IPS DF 4.7 (cell line): ENCODE results near the gene GPRIN3.
"Not testable (repeated sequence)": the region's sequence is repeated elsewhere in the genome, so short reads cannot be mapped to it uniquely, and the experiment has no call there.

Experiments
- DNase-seq: peaks from one replicate; pipeline ENCODE4 v3.0.0-alpha.2; 2013; ENCODE audit warnings: low spot score; ENCODE audit errors: extremely low read depth

GPRIN3 gene

DNA sequence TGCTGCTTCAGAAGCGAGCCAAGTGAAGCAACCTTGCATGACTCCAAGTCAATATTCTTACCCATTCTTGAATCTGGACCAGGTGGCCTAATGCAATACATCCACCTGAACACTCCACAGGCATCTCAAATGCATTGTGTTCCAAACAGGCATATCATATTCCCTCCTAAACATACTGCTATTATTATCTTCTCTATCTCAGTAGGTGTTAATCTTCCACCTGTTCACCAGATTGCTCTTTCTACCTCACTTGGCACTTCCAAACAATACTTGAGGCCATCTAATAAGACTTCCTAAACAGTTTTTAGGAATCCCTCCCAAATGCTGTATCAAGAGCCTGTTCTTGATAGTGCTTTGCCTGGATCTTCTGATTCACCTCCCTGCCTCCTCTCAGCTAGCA is 90.7 kb downstream of the GPRIN3 start:
- DNase-seq = no peak

- no peak for DNase-seq
These were observed 91.2 kb downstream of the GPRIN3 start for GRCh38 chr4:89216422-89216821.

GRCh38 chr4:89215736-89216135 is 91.9 kb downstream of the GPRIN3 start:
- DNase-seq = no peak

DNA sequence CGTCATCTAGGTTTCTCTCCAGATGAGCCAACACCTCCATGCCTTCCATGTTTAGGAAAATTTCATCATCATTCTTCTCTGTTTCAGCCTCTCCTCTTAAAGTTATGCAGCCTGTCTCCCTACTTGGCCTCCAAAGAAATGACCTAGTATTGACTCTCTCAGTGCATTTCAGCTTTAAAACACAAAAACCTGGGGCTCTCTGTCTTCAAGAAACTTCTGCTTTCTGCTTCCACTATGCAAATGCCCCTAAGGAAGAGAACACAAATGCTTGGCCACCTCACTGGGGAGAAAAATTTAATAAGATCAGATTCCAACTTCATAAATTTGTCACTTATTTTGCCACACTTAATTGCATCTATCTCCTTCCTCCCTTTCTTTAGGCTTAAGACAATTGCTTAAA is 93.3 kb downstream of the GPRIN3 start:
- no peak for DNase-seq

DNA sequence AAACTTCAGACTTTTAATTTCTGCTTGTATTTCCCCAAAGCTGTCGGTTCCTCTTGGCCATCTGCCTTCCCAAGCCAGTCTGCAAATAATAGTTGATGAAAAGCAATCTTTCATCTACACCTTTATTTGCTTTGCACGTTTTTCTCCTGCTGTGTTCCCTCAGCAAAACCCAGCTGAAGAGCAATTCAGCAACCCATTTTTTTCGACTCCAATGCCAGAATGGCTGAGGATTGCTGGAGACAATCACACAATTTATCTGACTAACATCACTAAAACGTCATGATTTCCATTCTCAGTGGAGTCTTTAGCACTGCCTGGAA is 94.3 kb downstream of the GPRIN3 start:
- DNase-seq = no peak

DNA sequence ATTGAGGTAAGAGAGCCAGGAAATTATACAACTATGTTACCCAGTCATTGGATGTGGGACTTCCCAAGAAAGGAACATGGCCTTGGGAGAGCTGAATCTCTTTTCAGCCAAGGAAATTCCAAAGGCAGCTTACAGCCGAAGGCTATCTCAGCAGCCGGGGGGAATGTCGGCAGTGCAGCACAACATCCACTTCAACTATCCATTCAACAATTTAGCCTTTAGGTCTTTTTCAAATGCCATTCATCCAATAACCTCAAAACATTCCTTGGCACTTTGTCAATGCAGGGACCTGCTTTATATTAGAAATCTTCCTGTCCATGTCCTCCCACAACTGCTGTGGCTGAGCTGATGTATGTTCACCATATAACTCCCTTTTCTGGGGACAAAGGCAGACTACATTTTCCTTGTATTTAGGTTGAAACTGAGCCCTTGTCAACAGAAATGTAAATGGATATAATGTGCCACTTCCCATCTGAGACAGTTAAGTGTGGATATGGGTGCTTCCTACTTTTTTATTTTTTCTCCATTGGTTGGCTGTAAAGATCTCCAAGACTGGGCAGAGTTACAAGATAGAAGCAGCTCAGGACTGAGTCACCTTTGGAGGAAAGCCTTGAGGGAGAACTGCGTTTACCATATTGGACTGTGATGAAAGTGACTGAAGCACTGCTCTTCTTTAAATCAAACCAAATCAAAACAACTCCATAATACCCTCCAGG is 94.8 kb downstream of the GPRIN3 start:
- DNase-seq = no peak

GRCh38 chr4:89204624-89205023 is 103.0 kb downstream of the GPRIN3 start:
- no peak for DNase-seq

DNA sequence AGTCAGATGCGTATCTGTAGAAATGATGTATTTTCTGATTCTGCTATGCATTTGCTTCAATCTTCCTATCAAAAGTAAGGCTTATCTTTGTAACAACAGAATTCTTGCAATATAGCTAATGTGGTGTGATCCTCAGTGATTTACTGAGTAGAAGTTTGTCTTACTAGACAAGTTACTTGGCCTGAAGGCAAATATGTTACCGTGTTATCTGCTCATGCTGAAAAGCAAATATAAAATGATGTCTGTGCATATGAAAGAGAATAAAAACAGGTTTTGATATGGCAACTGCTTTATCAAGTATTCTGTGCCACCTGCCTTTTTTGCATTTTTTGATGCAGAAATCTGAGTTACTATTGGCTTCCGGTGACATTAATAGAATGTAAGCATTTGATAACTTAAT is 103.7 kb downstream of the GPRIN3 start:
- DNase-seq = no peak

DNA sequence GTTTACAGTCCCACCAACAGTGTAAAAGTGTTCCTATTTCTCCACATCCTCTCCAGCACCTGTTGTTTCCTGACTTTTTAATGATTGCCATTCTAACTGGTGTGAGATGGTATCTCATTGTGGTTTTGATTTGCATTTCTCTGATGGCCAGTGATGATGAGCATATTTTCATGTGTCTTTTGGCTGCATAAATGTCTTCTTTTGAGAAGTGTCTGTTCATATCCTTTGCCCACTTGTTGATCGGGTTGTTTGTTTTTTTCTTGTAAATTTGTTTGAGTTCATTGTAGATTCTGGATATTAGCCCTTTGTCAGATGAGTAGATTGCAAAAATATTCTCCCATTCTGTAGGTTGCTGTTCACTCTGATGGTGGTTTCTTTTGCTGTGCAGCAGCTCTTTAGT is 108.2 kb downstream of the GPRIN3 start:
- DNase-seq = not testable (repeated sequence)

GRCh38 chr4:89197920-89198319 is 109.7 kb downstream of the GPRIN3 start:
- DNase-seq = no peak

- DNase-seq = no peak
These were observed 110.9 kb downstream of the GPRIN3 start for GRCh38 chr4:89196745-89197144.

DNA sequence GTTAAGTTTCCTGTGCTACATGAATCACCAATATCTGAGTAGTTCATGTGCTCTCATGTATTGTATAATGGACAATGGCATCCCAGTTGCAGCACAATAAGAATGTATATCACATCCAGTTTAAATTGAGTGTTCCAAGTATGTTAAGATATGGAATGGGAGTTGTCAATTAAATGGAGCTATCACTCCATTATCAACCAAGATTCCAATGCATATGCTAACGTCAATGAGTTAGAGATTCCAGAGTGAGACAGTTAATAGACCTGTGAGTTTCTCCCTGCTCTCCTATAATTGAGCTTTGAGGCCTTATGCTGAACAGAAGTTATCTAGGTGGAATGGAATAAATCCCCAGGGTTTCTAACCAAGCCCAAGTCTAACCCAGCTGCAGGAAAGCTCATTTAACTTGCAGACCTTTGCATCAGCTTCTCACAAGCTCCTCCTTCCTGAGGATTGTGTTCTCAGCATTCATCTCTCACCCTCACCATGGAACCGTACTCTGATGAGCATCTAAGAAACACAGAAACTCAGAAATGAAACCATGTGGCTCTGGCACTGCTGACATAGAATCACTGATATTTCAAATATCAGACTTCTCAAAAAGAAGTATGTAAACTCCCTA is 111.4 kb downstream of the GPRIN3 start:
- DNase-seq = no peak

- no peak for DNase-seq
These were observed 113.8 kb downstream of the GPRIN3 start for GRCh38 chr4:89193843-89194242.
